Measurements from ENCODE around the gene SYNPO2L.
"Not testable (repeated sequence)": the region's sequence is repeated elsewhere in the genome, so short reads cannot be mapped to it uniquely, and the experiment has no call there.

SYNPO2L gene

GRCh38 chr10:73620974-73621373, 34.9 kb downstream of the SYNPO2L start:
- H3K4ac ChIP-seq (ENCODE audit: low read depth, low read length); DNase-seq; H3K4me2 ChIP-seq (ENCODE audit: low read length); H3K4me1 ChIP-seq (ENCODE audit: control insufficient read depth, low read depth, low read length); H3K79me2 ChIP-seq (ENCODE audit: control insufficient read depth, insufficient read depth, low read length); H3K79me1 ChIP-seq (ENCODE audit: low read length); H3K27me3 ChIP-seq (ENCODE audit: insufficient read depth, low read length, poor library complexity); H2AK5ac ChIP-seq (ENCODE audit: low read length); H3K4me3 ChIP-seq (ENCODE audit: low read length); H4K5ac ChIP-seq (ENCODE audit: low read length); H3K56ac ChIP-seq (ENCODE audit: low read length); H3K18ac ChIP-seq (ENCODE audit: low read length); H2BK120ac ChIP-seq (ENCODE audit: low read depth, low read length); H3K27ac ChIP-seq (ENCODE audit: low read depth, low read length); H2BK5ac ChIP-seq (ENCODE audit: low read length); H3K9ac ChIP-seq (ENCODE audit: low read length); H4K8ac ChIP-seq (ENCODE audit: low read depth, low read length); H2BK15ac ChIP-seq (replicated peaks; ENCODE audit: low read depth); H3K23ac ChIP-seq (ENCODE audit: low read length); H3K36me3 ChIP-seq (ENCODE audit: control insufficient read depth, insufficient read depth, low read length): not testable (repeated sequence)
- no CpG with 5 or more reads among the region's 12 CpGs for WGBS (ENCODE audit: extremely low coverage, insufficient coverage, low lambda C conversion rate)

- not testable (repeated sequence) for H3K23ac ChIP-seq (ENCODE audit: low read length)
- WGBS (ENCODE audit: extremely low coverage, insufficient coverage, low lambda C conversion rate) = no CpG with 5 or more reads among the region's 8 CpGs
Observed at GRCh38 chr10:73617143-73617542, 38.7 kb downstream of the SYNPO2L start.

GRCh38 chr10:73614720-73615119, 41.1 kb downstream of the SYNPO2L start:
- no peak overlapping the region for H3K4ac ChIP-seq (ENCODE audit: low read depth, low read length)
- WGBS (ENCODE audit: extremely low coverage, insufficient coverage, low lambda C conversion rate) = no CpG with 5 or more reads among the region's 3 CpGs
- H3K36me3 ChIP-seq (ENCODE audit: control insufficient read depth, insufficient read depth, low read length) = no peaks in the 10 kb centered on the region
- no peak overlapping the region for H2BK5ac ChIP-seq (ENCODE audit: low read length)
- H3K56ac ChIP-seq (ENCODE audit: low read length) = no peak overlapping the region
- DNase-seq = no peak
- no peaks in the 10 kb centered on the region for H3K27me3 ChIP-seq (ENCODE audit: insufficient read depth, low read length, poor library complexity)
- no peak overlapping the region for H2AK5ac ChIP-seq (ENCODE audit: low read length)
- H3K4me2 ChIP-seq (ENCODE audit: low read length) = no peak overlapping the region
- no peaks in the 10 kb centered on the region for H3K79me2 ChIP-seq (ENCODE audit: control insufficient read depth, insufficient read depth, low read length)
- no peak overlapping the region for H3K27ac ChIP-seq (ENCODE audit: low read depth, low read length)
- H2BK15ac ChIP-seq (replicated peaks; ENCODE audit: low read depth) = no peak overlapping the region
- no peak overlapping the region for H4K8ac ChIP-seq (ENCODE audit: low read depth, low read length)
- H3K23ac ChIP-seq (ENCODE audit: low read length) = no peak overlapping the region
- H3K18ac ChIP-seq (ENCODE audit: low read length) = no peak overlapping the region
- no peak overlapping the region for H4K5ac ChIP-seq (ENCODE audit: low read length)
- no peak overlapping the region for H2BK120ac ChIP-seq (ENCODE audit: low read depth, low read length)
- no peak overlapping the region for H3K9ac ChIP-seq (ENCODE audit: low read length)
- no peak overlapping the region for H3K4me3 ChIP-seq (ENCODE audit: low read length)
- no peaks in the 10 kb centered on the region for H3K4me1 ChIP-seq (ENCODE audit: control insufficient read depth, low read depth, low read length)
- H3K79me1 ChIP-seq (ENCODE audit: low read length) = no peaks in the 10 kb centered on the region

More at GRCh38 chr10:73617143-73617542, 38.7 kb downstream of the SYNPO2L start:
- not testable (repeated sequence) for H3K79me1 ChIP-seq (ENCODE audit: low read length); H3K4me2 ChIP-seq (ENCODE audit: low read length); H3K27ac ChIP-seq (ENCODE audit: low read depth, low read length); H3K79me2 ChIP-seq (ENCODE audit: control insufficient read depth, insufficient read depth, low read length); DNase-seq; H2BK15ac ChIP-seq (replicated peaks; ENCODE audit: low read depth); H4K5ac ChIP-seq (ENCODE audit: low read length); H3K56ac ChIP-seq (ENCODE audit: low read length); H3K9ac ChIP-seq (ENCODE audit: low read length); H2AK5ac ChIP-seq (ENCODE audit: low read length); H2BK120ac ChIP-seq (ENCODE audit: low read depth, low read length); H4K8ac ChIP-seq (ENCODE audit: low read depth, low read length); H3K27me3 ChIP-seq (ENCODE audit: insufficient read depth, low read length, poor library complexity); H3K18ac ChIP-seq (ENCODE audit: low read length); H2BK5ac ChIP-seq (ENCODE audit: low read length); H3K36me3 ChIP-seq (ENCODE audit: control insufficient read depth, insufficient read depth, low read length); H3K4me3 ChIP-seq (ENCODE audit: low read length); H3K4me1 ChIP-seq (ENCODE audit: control insufficient read depth, low read depth, low read length); H3K4ac ChIP-seq (ENCODE audit: low read depth, low read length)

GRCh38 chr10:73609116-73609515, 46.7 kb downstream of the SYNPO2L start:
- H3K4me2 ChIP-seq (ENCODE audit: low read length) = no peak overlapping the region
- H3K4me3 ChIP-seq (ENCODE audit: low read length) = no peak overlapping the region
- H3K4me1 ChIP-seq (ENCODE audit: control insufficient read depth, low read depth, low read length) = no peaks in the 10 kb centered on the region
- no peak overlapping the region for H3K18ac ChIP-seq (ENCODE audit: low read length)
- H3K79me1 ChIP-seq (ENCODE audit: low read length) = no peaks in the 10 kb centered on the region
- H2BK5ac ChIP-seq (ENCODE audit: low read length) = no peak overlapping the region
- no peak overlapping the region for H2BK120ac ChIP-seq (ENCODE audit: low read depth, low read length)
- H3K23ac ChIP-seq (ENCODE audit: low read length) = no peak overlapping the region
- H2BK15ac ChIP-seq (replicated peaks; ENCODE audit: low read depth) = no peak overlapping the region
- no peak overlapping the region for H3K4ac ChIP-seq (ENCODE audit: low read depth, low read length)
- no peak overlapping the region for H3K27ac ChIP-seq (ENCODE audit: low read depth, low read length)
- H2AK5ac ChIP-seq (ENCODE audit: low read length) = no peak overlapping the region
- H3K27me3 ChIP-seq (ENCODE audit: insufficient read depth, low read length, poor library complexity) = no peaks in the 10 kb centered on the region
- no peaks in the 10 kb centered on the region for H3K36me3 ChIP-seq (ENCODE audit: control insufficient read depth, insufficient read depth, low read length)
- no peak overlapping the region for H3K9ac ChIP-seq (ENCODE audit: low read length)
- DNase-seq = no peak
- WGBS (ENCODE audit: extremely low coverage, insufficient coverage, low lambda C conversion rate) = no CpG with 5 or more reads among the region's 4 CpGs
- no peak overlapping the region for H4K8ac ChIP-seq (ENCODE audit: low read depth, low read length)
- H4K5ac ChIP-seq (ENCODE audit: low read length) = no peak overlapping the region
- H3K79me2 ChIP-seq (ENCODE audit: control insufficient read depth, insufficient read depth, low read length) = no peaks in the 10 kb centered on the region
- H3K56ac ChIP-seq (ENCODE audit: low read length) = no peak overlapping the region

GRCh38 chr10:73601486-73601921, 54.3 kb downstream of the SYNPO2L start:
- Histone ChIP-seq H4K5ac (ENCODE audit: low read length) (no peak overlapping the region), H3K36me3 (ENCODE audit: control insufficient read depth, insufficient read depth, low read length) (no peaks in the 10 kb centered on the region), H3K4me3 (ENCODE audit: low read length) (no peak overlapping the region), H2BK5ac (ENCODE audit: low read length) (no peak overlapping the region), H3K27ac (ENCODE audit: low read depth, low read length) (no peak overlapping the region), H2BK15ac (replicated peaks; ENCODE audit: low read depth) (no peak overlapping the region), H3K79me2 (ENCODE audit: control insufficient read depth, insufficient read depth, low read length) (no peaks in the 10 kb centered on the region), H3K18ac (ENCODE audit: low read length) (no peak overlapping the region), H4K8ac (ENCODE audit: low read depth, low read length) (no peak overlapping the region), H3K27me3 (ENCODE audit: insufficient read depth, low read length, poor library complexity) (no peaks in the 10 kb centered on the region), H3K56ac (ENCODE audit: low read length) (no peak overlapping the region), H3K9ac (ENCODE audit: low read length) (no peak overlapping the region), H3K4ac (ENCODE audit: low read depth, low read length) (no peak overlapping the region), H3K79me1 (ENCODE audit: low read length) (no peaks in the 10 kb centered on the region), H2BK120ac (ENCODE audit: low read depth, low read length) (no peak overlapping the region), H2AK5ac (ENCODE audit: low read length) (no peak overlapping the region), H3K23ac (ENCODE audit: low read length) (no peak overlapping the region), H3K4me1 (ENCODE audit: control insufficient read depth, low read depth, low read length) (no peaks in the 10 kb centered on the region), H3K4me2 (ENCODE audit: low read length) (no peak overlapping the region)
- peak; percentile 84 for DNase-seq
- no CpG with 5 or more reads among the region's 3 CpGs for WGBS (ENCODE audit: extremely low coverage, insufficient coverage, low lambda C conversion rate)

- Histone ChIP-seq H3K27ac (ENCODE audit: low read depth, low read length) (no peak overlapping the region), H3K23ac (ENCODE audit: low read length) (no peak overlapping the region), H4K8ac (ENCODE audit: low read depth, low read length) (no peak overlapping the region), H3K9ac (ENCODE audit: low read length) (no peak overlapping the region), H3K4ac (ENCODE audit: low read depth, low read length) (no peak overlapping the region), H3K18ac (ENCODE audit: low read length) (no peak overlapping the region), H3K27me3 (ENCODE audit: insufficient read depth, low read length, poor library complexity) (no peaks in the 10 kb centered on the region), H4K5ac (ENCODE audit: low read length) (no peak overlapping the region), H2BK15ac (replicated peaks; ENCODE audit: low read depth) (no peak overlapping the region), H3K79me2 (ENCODE audit: control insufficient read depth, insufficient read depth, low read length) (no peaks in the 10 kb centered on the region), H3K56ac (ENCODE audit: low read length) (no peak overlapping the region), H3K4me2 (ENCODE audit: low read length) (no peak overlapping the region), H2AK5ac (ENCODE audit: low read length) (no peak overlapping the region), H2BK5ac (ENCODE audit: low read length) (no peak overlapping the region), H2BK120ac (ENCODE audit: low read depth, low read length) (no peak overlapping the region), H3K79me1 (ENCODE audit: low read length) (no peaks in the 10 kb centered on the region), H3K4me1 (ENCODE audit: control insufficient read depth, low read depth, low read length) (no peaks in the 10 kb centered on the region), H3K36me3 (ENCODE audit: control insufficient read depth, insufficient read depth, low read length) (no peaks in the 10 kb centered on the region), H3K4me3 (ENCODE audit: low read length) (no peak overlapping the region)
- no peak for DNase-seq
- no CpG with 5 or more reads among the region's 1 CpG for WGBS (ENCODE audit: extremely low coverage, insufficient coverage, low lambda C conversion rate)
Observed at GRCh38 chr10:73597346-73597745, 58.5 kb downstream of the SYNPO2L start.
